Loucy (cell line): ENCODE results near the gene STX8.

Source experiments
- CTCF ChIP-seq: fragments of 200-600 bp; sonication (generic); conservative IDR thresholded peaks from 2 replicates; pipeline ENCODE4 v1.5.1; 2014; ENCODE audit warnings: mild to moderate bottlenecking, antibody characterized with exemption, low read length
- EZH2phosphoT487 ChIP-seq: fragments of 200-600 bp; IDR thresholded peaks from 2 replicates; pipeline ENCODE4 v1.6.1; 2018; ENCODE audit warnings: antibody characterized with exemption, mild to moderate bottlenecking, moderate library complexity, borderline replicate concordance

- TF ChIP-seq CTCF (no peak), EZH2phosphoT487 (no peak)
Measured at GRCh38 chr17:9457005-9457404, 118.6 kb downstream of the STX8 start.
